CD14-positive monocyte (primary cell): Measurements from ENCODE around the gene GNAZ. TPM values are rescaled to one million over a fixed set of nuclear protein-coding genes. Genes with fewer than 3 reads are reported as not detected.

ENCODE experiments used
- DNase-seq, 3 donors: peaks; one replicate each; pipeline ENCODE4 v3.0.0-alpha.2; 2011 to 2022
- H2AFZ ChIP-seq: 2 replicates; pipeline ENCODE4 v1.6.0; 2012; ENCODE audit warnings: mild to moderate bottlenecking, low read depth, low read length, inconsistent platforms; ENCODE audit not compliant: insufficient read depth, poor library complexity, severe bottlenecking
- H3K27ac ChIP-seq, 2 donors: 1 replicate in 1 of 2; 2 replicates in 1 of 2; pipeline ENCODE4 v1.5.1; 2012 to 2013; ENCODE audit warnings: low read length in 2 of 2, control low read depth in 1 of 2, inconsistent platforms in 1 of 2, low read depth in 1 of 2, mild to moderate bottlenecking in 1 of 2
- H3K27me3 ChIP-seq, 2 donors: one replicate each; pipeline versions ENCODE4 v1.6.0 to v1.6.1; 2011 to 2013; ENCODE audit warnings: low read length in 2 of 2; ENCODE audit not compliant: control insufficient read depth in 2 of 2, insufficient read depth in 2 of 2
- H3K36me3 ChIP-seq, 2 donors: replicated peaks in 1 of 2; 1 replicate in 1 of 2; 2 replicates in 1 of 2; pipeline versions ENCODE4 v1.5.1 to v1.6.1; 2012 to 2013; ENCODE audit warnings: low read length in 2 of 2, control low read depth in 1 of 2, inconsistent platforms in 1 of 2, mild to moderate bottlenecking in 1 of 2; ENCODE audit not compliant: insufficient read depth in 2 of 2, control insufficient read depth in 1 of 2
- H3K4me1 ChIP-seq, 2 donors: 1 replicate in 1 of 2; 2 replicates in 1 of 2; pipeline versions ENCODE4 v1.5.1 to v1.6.1; 2012 to 2013; ENCODE audit warnings: low read length in 2 of 2, control low read depth in 1 of 2, inconsistent platforms in 1 of 2, mild to moderate bottlenecking in 1 of 2, moderate library complexity in 1 of 2; ENCODE audit not compliant: insufficient read depth in 2 of 2, control insufficient read depth in 1 of 2
- H3K4me2 ChIP-seq: replicated peaks from 2 replicates; pipeline ENCODE3; 2012; ENCODE audit warnings: low read length, moderate library complexity, mild to moderate bottlenecking; ENCODE audit not compliant: poor library complexity, severe bottlenecking; ENCODE audit errors: extremely low read depth
- H3K4me3 ChIP-seq, 3 experiments: fragments of 200-600 bp in 1 of 3; sonication (generic) in 1 of 3; replicated peaks in 1 of 3; 1 replicate in 2 of 3; 2 replicates in 1 of 3; pipeline ENCODE4 v1.5.1; 2011 to 2013; ENCODE audit warnings: low read length in 3 of 3, mild to moderate bottlenecking in 3 of 3, control low read depth in 2 of 3, low read depth in 2 of 3, inconsistent platforms in 1 of 3, moderate library complexity in 1 of 3
- H3K79me2 ChIP-seq: 2 replicates; pipeline ENCODE4 v1.6.0; 2012; ENCODE audit warnings: mild to moderate bottlenecking, control low read depth, inconsistent platforms, low read length, moderate library complexity; ENCODE audit not compliant: insufficient read depth
- H3K9ac ChIP-seq: 2 replicates; pipeline ENCODE4 v1.6.0; 2017; ENCODE audit warnings: low read length, mild to moderate bottlenecking; ENCODE audit not compliant: insufficient read depth, poor library complexity, severe bottlenecking
- H3K9me3 ChIP-seq, 2 donors: replicated peaks in 1 of 2; 1 replicate in 1 of 2; 2 replicates in 1 of 2; pipeline versions ENCODE4 v1.5.1 to v1.6.1; 2012 to 2013; ENCODE audit warnings: low read length in 2 of 2, control low read depth in 1 of 2; ENCODE audit not compliant: control insufficient read depth in 1 of 2, insufficient read depth in 1 of 2
- H4K20me1 ChIP-seq: 2 replicates; pipeline ENCODE4 v1.6.0; 2012; ENCODE audit warnings: mild to moderate bottlenecking, low read length, control low read depth, moderate library complexity; ENCODE audit not compliant: insufficient read depth
- H3K27ac Mint-ChIP-seq, 7 donors: one replicate each; pipeline ENCODE4 v1.8.0; 2020; ENCODE audit warnings: mild to moderate bottlenecking in 7 of 7, mixed read lengths in 7 of 7, moderate library complexity in 6 of 7, inconsistent platforms in 2 of 7
- H3K27me3 Mint-ChIP-seq, 3 donors: one replicate each; pipeline ENCODE4 v1.8.0; 2021 to 2022; ENCODE audit warnings: low read depth in 3 of 3, mild to moderate bottlenecking in 3 of 3, mixed read lengths in 3 of 3, moderate library complexity in 3 of 3, inconsistent platforms in 1 of 3
- H3K36me3 Mint-ChIP-seq, 2 donors: one replicate each; pipeline ENCODE4 v1.8.0; 2020; ENCODE audit warnings: mixed read lengths in 2 of 2, inconsistent platforms in 1 of 2, mild to moderate bottlenecking in 1 of 2
- H3K4me1 Mint-ChIP-seq: one replicate; pipeline ENCODE4 v1.8.0; 2020; ENCODE audit warnings: mild to moderate bottlenecking, mixed read lengths
- H3K4me3 Mint-ChIP-seq, 2 donors: one replicate each; pipeline ENCODE4 v1.8.0; 2020; ENCODE audit warnings: mild to moderate bottlenecking in 2 of 2, mixed read lengths in 2 of 2, moderate library complexity in 1 of 2
- H3K9me3 Mint-ChIP-seq, 7 donors: one replicate each; pipeline ENCODE4 v1.8.0; 2020 to 2022; ENCODE audit warnings: mixed read lengths in 7 of 7, mild to moderate bottlenecking in 6 of 7, moderate library complexity in 6 of 7, inconsistent platforms in 2 of 7
- CTCF ChIP-seq: fragments of 200-600 bp; IDR thresholded peaks from one replicate; pipeline ENCODE4 v1.8.0; 2022; ENCODE audit warnings: antibody characterized with exemption, mild to moderate bottlenecking
- WGBS: methylation state at CpG from one replicate; pipeline ENCODE4 v1.1.5; 2013; ENCODE audit warnings: missing lambda C conversion rate; ENCODE audit not compliant: insufficient coverage; 5-methylcytosine and 5-hydroxymethylcytosine counted together
- intact Hi-C, 2 donors: fragments of 100-400 bp; cut with micrococcal nuclease; formaldehyde crosslinking; loops; one replicate each; pipeline versions ENCODE4 v1.15.0 to v1.15.1; 2023
- polyA plus RNA-seq, 3 donors: library from polyadenylated mRNA; depleted of rRNA in 1 of 3; unstranded in 2 of 3; stranded (reverse) in 1 of 3; fragments of 300-500 nt in 2 of 3; fragments of >200 nt in 1 of 3; fragmentation: Illumina TruSeq in 2 of 3; gene quantifications; 1 replicate in 2 of 3; 2 replicates in 1 of 3; pipeline ENCODE4 v1.2.3, GENCODE V29; 2012 to 2021

GNAZ gene
- polyA plus RNA-seq, 3 donors = 0.04 to 0.05 TPM; not detected in 1

GRCh38 chr22:23095733-23096342, 25.5 kb downstream of the GNAZ start:
- H3K9me3 ChIP-seq = no peaks in the 10 kb centered on the region
- H3K4me2 ChIP-seq = no peak overlapping the region
- H3K4me3 Mint-ChIP-seq = no peak overlapping the region
- no peaks in the 10 kb centered on the region for H3K4me1 ChIP-seq
- H2AFZ ChIP-seq = no peak overlapping the region
- no peaks in the 10 kb centered on the region for H3K36me3 ChIP-seq
- no peak for DNase-seq
- no peak for TF ChIP-seq CTCF
- H3K27ac Mint-ChIP-seq = no peak overlapping the region
- WGBS = 97% methylated on average over 37 of the region's 45 CpGs
- no peaks in the 10 kb centered on the region for H3K79me2 ChIP-seq
- H3K4me1 Mint-ChIP-seq = no peaks in the 10 kb centered on the region
- no peak overlapping the region for H3K9ac ChIP-seq
- peaks cover 0 to 3% (median 0%) of the 10 kb centered on the region in 7 donors for H3K9me3 Mint-ChIP-seq
- no peak overlapping the region for H3K27ac ChIP-seq
- peaks cover 0 to 6% (median 1%) of the 10 kb centered on the region in 3 donors for H3K27me3 Mint-ChIP-seq
- H3K36me3 Mint-ChIP-seq = no peaks in the 10 kb centered on the region
- H3K27me3 ChIP-seq = no peaks in the 10 kb centered on the region
- H4K20me1 ChIP-seq = no peaks in the 10 kb centered on the region
- H3K4me3 ChIP-seq = no peak overlapping the region
- intact Hi-C loops = no loop called here

GRCh38 chr22:23097412-23098229, 27.3 kb downstream of the GNAZ start:
- no peak for DNase-seq
- H3K4me1 ChIP-seq = no peaks in the 10 kb centered on the region
- no peak overlapping the region for H3K9ac ChIP-seq
- Mint-ChIP-seq H3K9me3 (peaks cover 0 to 1% (median 0%) of the 10 kb centered on the region in 7 donors), H3K27me3 (peaks cover 1 to 6% (median 2%) of the 10 kb centered on the region in 3 donors), H3K36me3 (no peaks in the 10 kb centered on the region), H3K4me1 (no peaks in the 10 kb centered on the region), H3K27ac (no peak overlapping the region), H3K4me3 (no peak overlapping the region)
- H3K79me2 ChIP-seq = no peaks in the 10 kb centered on the region
- H3K27me3 ChIP-seq = no peaks in the 10 kb centered on the region
- H3K9me3 ChIP-seq = no peaks in the 10 kb centered on the region
- no peaks in the 10 kb centered on the region for H3K36me3 ChIP-seq
- H3K4me2 ChIP-seq = no peak overlapping the region
- intact Hi-C loops = no loop called here
- H3K27ac ChIP-seq = no peak overlapping the region
- no peak overlapping the region for H2AFZ ChIP-seq
- H4K20me1 ChIP-seq = no peaks in the 10 kb centered on the region
- H3K4me3 ChIP-seq = no peak overlapping the region
- WGBS = 93% methylated on average over 13 of the region's 16 CpGs
- TF ChIP-seq CTCF = no peak
